ENCODE measurements around the gene DKK3. TPM values are rescaled to one million over a fixed set of nuclear protein-coding genes. Genes with fewer than 3 reads are reported as not detected.

Gene DKK3
- total RNA-seq, 1 experiment from 2014 or later: 14.6 TPM

- H3K9me3 Mint-ChIP-seq (ENCODE audit: low read depth, unreplicated experiment): no peaks in the 10 kb centered on the region
- BruUV-seq (replicated peaks): no TSS peak
- intact Hi-C loops (cut with micrococcal nuclease; ENCODE audit: unreplicated experiment): no loop called here
- no peak overlapping the region for H3K4me3 Mint-ChIP-seq (ENCODE audit: low read depth, unreplicated experiment)
- H3K36me3 Mint-ChIP-seq (ENCODE audit: insufficient read depth, unreplicated experiment): peaks cover 10% of the 10 kb centered on the region
- no peaks in the 10 kb centered on the region for H3K27me3 Mint-ChIP-seq (ENCODE audit: unreplicated experiment)
- CTCF ChIA-PET: no interaction called here
- TF ChIP-seq CTCF (IDR thresholded peaks at IDR 0.05; ENCODE audit: unreplicated experiment): no peak
- no peak for DNase-seq
- peaks cover 12% of the 10 kb centered on the region for H3K4me1 Mint-ChIP-seq (ENCODE audit: low read depth, unreplicated experiment)
- H3K27ac Mint-ChIP-seq (ENCODE audit: unreplicated experiment): no peak overlapping the region
These were observed 92.8 kb downstream of the DKK3 start for GRCh38 chr11:11915625-11916024.

GRCh38 chr11:11913395-11913794 is 95.0 kb downstream of the DKK3 start:
- H3K27ac Mint-ChIP-seq (ENCODE audit: unreplicated experiment): no peak overlapping the region
- no peak for TF ChIP-seq CTCF (IDR thresholded peaks at IDR 0.05; ENCODE audit: unreplicated experiment)
- no peaks in the 10 kb centered on the region for H3K9me3 Mint-ChIP-seq (ENCODE audit: low read depth, unreplicated experiment)
- H3K27me3 Mint-ChIP-seq (ENCODE audit: unreplicated experiment): no peaks in the 10 kb centered on the region
- H3K4me1 Mint-ChIP-seq (ENCODE audit: low read depth, unreplicated experiment): peaks cover 12% of the 10 kb centered on the region
- intact Hi-C loops (cut with micrococcal nuclease; ENCODE audit: unreplicated experiment): no loop called here
- H3K4me3 Mint-ChIP-seq (ENCODE audit: low read depth, unreplicated experiment): no peak overlapping the region
- DNase-seq: no peak
- peaks cover 10% of the 10 kb centered on the region for H3K36me3 Mint-ChIP-seq (ENCODE audit: insufficient read depth, unreplicated experiment)
- CTCF ChIA-PET: no interaction called here
- BruUV-seq (replicated peaks): no TSS peak

Other genes starting within 250 kb of the DKK3 start
- gene USP47, start 166.7 kb downstream of the DKK3 start, total RNA-seq (2022): 37.5 and 40.8 TPM in 2 replicates
- 191 and 202 TPM in 2 replicates for gene MICAL2, start 102.0 kb upstream of the DKK3 start, total RNA-seq (2022)

Measured in Calu3 (cell line).